Thoracic aorta (tissue), 2 donors: ENCODE results near the gene MACROD1. TPM values are rescaled to one million over a fixed set of nuclear protein-coding genes. Genes with fewer than 3 reads are reported as not detected.

ENCODE experiments used
- ATAC-seq: fragments of 150-250 bp; one replicate; pipeline ENCODE4 v1.8.0; 2017; ENCODE audit warnings: low read depth; ENCODE audit not compliant: insufficient number of reproducible peaks, low FRiP score
- DNase-seq: peaks from one replicate; pipeline ENCODE4 v3.0.0-alpha.2; 2020; ENCODE audit warnings: low spot score
- H3K27ac ChIP-seq, 2 donors: fragments of 200-600 bp; sonication (generic); 1 replicate in 1 of 2; 2 replicates in 1 of 2; pipeline ENCODE4 v1.5.1; 2016; ENCODE audit warnings: mild to moderate bottlenecking in 2 of 2, moderate library complexity in 2 of 2
- H3K27me3 ChIP-seq: fragments of 200-600 bp; sonication (generic); replicated peaks from 2 replicates; pipeline ENCODE4 v1.6.0; 2016; ENCODE audit warnings: mild to moderate bottlenecking; ENCODE audit not compliant: insufficient read depth
- H3K36me3 ChIP-seq: fragments of 200-600 bp; sonication (generic); one replicate; pipeline ENCODE4 v1.5.1; 2016
- H3K4me1 ChIP-seq, 2 donors: fragments of 200-600 bp; sonication (generic); 1 replicate in 1 of 2; 2 replicates in 1 of 2; pipeline versions ENCODE4 v1.5.1 to v1.6.0; 2016; ENCODE audit warnings: low read depth in 2 of 2, mild to moderate bottlenecking in 1 of 2; ENCODE audit not compliant: control insufficient read depth in 1 of 2
- H3K4me3 ChIP-seq: fragments of 200-600 bp; sonication (generic); 2 replicates; pipeline ENCODE4 v1.5.1; 2016; ENCODE audit warnings: mild to moderate bottlenecking
- H3K9me3 ChIP-seq: fragments of 200-600 bp; sonication (generic); 2 replicates; pipeline ENCODE4 v1.5.1; 2016
- total RNA-seq, 2 donors: library from RNA; depleted of rRNA; stranded (reverse); fragments of >200 nt; gene quantifications; one replicate each; pipeline versions ENCODE4 v1.1.0 to v1.2.3, GENCODE V29; 2016
- TF ChIP-seq, protein P1 (sequence below): fragments of 200-600 bp; sonication (generic); IDR thresholded peaks from one replicate; pipeline ENCODE4 v1.5.1; 2019; ENCODE audit warnings: antibody characterized with exemption

MACROD1 gene
- total RNA-seq, 2 donors from 2014 or later, result 15.8 to 17.6 TPM

DNA sequence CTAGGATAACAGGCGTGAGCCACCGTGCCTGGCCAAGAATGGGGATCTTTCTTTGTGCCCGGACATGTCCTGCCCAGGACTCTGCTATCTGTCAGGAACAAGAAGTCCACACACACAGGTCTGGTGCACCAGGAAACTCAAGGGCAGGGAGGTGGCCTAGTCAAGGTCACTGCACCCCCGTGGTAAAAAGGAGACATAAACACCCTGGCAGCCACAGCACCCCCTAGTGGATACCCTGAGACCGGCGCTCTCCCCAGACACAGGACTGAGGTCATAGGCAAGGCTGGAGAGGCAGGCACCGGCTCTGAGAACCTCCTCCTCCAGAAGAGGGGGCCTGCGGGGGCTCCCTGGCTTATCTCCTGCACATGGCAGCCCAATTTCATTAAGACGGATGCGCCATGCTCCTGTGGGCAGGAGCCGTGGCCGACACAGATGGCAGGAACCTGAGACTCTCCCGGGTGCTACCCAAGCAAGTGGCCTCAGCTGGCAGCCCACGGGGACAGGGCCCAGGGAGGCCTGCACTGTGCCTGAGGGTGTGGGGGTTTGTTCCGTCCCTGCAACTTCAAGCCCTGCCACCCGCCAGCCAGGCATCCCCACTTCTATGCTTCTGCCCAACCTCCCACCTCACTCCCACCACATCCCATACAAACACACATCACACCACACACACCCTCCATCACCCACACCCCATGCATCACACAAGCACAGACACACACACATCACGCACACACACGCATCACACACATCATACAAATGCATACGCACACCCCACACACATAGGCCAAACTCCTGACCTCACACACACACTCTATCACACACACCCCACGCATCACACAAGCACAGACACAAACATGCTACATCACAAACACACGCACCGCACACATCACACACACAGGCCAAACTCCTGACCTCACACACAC, 19.6 kb downstream of the MACROD1 start:
- Histone ChIP-seq H3K9me3 (no peaks in the 10 kb centered on the region), H3K4me3 (no peak overlapping the region), H3K4me1 (peaks cover 0 to 6% of the 10 kb centered on the region in 2 donors), H3K27me3 (no peaks in the 10 kb centered on the region), H3K27ac (no peak overlapping the region), H3K36me3 (no peaks in the 10 kb centered on the region)
- DNase-seq (no peak), ATAC-seq (no peak)
- TF ChIP-seq, protein P1, sequence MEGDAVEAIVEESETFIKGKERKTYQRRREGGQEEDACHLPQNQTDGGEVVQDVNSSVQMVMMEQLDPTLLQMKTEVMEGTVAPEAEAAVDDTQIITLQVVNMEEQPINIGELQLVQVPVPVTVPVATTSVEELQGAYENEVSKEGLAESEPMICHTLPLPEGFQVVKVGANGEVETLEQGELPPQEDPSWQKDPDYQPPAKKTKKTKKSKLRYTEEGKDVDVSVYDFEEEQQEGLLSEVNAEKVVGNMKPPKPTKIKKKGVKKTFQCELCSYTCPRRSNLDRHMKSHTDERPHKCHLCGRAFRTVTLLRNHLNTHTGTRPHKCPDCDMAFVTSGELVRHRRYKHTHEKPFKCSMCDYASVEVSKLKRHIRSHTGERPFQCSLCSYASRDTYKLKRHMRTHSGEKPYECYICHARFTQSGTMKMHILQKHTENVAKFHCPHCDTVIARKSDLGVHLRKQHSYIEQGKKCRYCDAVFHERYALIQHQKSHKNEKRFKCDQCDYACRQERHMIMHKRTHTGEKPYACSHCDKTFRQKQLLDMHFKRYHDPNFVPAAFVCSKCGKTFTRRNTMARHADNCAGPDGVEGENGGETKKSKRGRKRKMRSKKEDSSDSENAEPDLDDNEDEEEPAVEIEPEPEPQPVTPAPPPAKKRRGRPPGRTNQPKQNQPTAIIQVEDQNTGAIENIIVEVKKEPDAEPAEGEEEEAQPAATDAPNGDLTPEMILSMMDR, result no peak

DNA sequence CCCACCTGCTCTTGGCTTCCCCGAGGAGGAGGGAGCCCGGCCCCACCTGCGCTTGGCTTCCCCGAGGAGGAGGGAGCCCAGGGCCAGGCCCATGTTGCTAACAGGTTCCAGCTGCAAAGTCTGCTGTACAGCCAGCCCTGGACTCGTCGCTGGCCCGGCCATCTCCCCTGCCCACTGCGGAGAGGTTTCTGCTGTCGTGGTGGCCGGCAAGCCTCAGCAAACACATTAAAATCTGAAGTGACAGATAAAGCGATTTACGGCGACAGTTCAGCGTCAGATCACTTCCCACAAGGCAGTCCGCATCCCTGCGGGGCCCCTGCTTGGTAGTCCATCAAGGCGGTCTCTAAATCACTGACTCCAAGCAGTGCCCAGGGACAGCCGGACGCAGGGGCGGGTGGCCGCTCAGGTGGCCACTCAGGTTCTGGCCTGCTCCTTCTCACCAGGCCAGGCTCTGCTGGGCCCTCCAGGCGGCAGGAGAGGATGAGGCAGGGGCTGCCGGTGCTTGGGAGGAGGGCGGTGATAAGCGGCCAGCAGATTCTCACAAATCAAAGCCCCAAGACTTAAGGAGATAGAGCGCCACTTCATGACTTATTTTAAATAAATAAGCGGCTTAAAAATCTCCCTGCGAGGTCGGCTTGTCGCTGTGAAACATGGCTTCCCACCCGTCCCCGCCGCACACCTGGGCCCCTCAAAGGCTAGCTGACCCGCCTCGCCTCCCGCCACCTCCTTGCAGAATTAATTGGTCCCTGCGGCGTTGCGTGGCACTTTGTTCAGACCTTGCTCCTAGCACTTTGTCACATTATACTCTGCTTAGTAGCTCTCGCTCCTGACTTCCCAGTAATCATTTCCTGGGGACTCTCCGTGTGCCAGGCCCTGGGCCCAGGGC, 21.1 kb downstream of the MACROD1 start:
- TF ChIP-seq, protein P1, result no peak
- Histone ChIP-seq H3K27me3 (no peaks in the 10 kb centered on the region), H3K9me3 (no peaks in the 10 kb centered on the region), H3K4me1 (peaks cover 0 to 6% of the 10 kb centered on the region in 2 donors), H3K36me3 (no peaks in the 10 kb centered on the region), H3K27ac (no peak overlapping the region), H3K4me3 (no peak overlapping the region)
- DNase-seq, result no peak
- no peak for ATAC-seq

GRCh38 chr11:64141081-64141783, 24.7 kb downstream of the MACROD1 start:
- Histone ChIP-seq H3K27ac (no peak overlapping the region), H3K4me3 (no peak overlapping the region), H3K36me3 (no peaks in the 10 kb centered on the region), H3K9me3 (no peaks in the 10 kb centered on the region), H3K27me3 (no peaks in the 10 kb centered on the region), H3K4me1 (no peaks in the 10 kb centered on the region)
- ATAC-seq (no peak), DNase-seq (no peak)
- TF ChIP-seq, protein P1, result no peak

- Histone ChIP-seq H3K27me3 (no peaks in the 10 kb centered on the region), H3K9me3 (no peaks in the 10 kb centered on the region), H3K27ac (no peak overlapping the region), H3K4me3 (no peak overlapping the region), H3K4me1 (no peaks in the 10 kb centered on the region), H3K36me3 (no peaks in the 10 kb centered on the region)
- no peak for ATAC-seq
- DNase-seq, result no peak
- TF ChIP-seq, protein P1, result no peak
Observed at GRCh38 chr11:64140082-64140481, 25.8 kb downstream of the MACROD1 start.
